ENCODE measurements around the gene ODAD4.
"Not testable (repeated sequence)": the region's sequence is repeated elsewhere in the genome, so short reads cannot be mapped to it uniquely, and the experiment has no call there.

The ODAD4 gene

DNA sequence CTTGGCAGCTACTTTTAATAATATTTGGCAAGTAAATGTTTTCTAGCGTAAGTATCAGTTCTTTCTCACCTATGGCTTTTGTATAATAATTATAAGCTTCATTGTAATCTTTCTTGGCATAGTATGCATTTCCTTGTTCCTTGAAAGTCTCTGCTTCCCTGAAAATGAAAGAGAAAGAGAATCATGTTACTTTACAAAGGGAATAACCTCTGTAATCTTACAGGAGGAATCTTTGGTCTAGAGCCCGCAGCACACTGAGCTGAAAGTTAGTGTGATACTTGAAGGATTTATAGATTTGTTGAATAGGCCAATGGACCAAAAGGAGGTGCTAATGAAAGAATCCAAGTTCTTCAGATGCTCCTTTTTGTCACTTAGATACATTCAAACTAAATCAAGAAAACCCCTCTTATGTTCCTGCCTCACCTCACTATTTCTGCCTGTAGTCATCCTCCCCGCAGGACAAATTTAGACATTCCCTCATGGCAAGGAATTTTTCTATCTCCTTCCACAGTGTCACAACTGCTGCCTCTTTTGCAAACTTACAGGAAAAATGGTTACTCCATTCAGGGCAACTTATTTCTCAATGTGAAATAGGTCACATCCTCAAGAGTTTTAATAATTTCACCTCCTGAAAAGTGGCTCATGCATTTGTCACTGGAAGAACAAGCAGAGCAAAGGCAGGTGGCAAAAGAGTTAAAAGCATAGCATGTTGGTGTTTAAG, 70.2 kb downstream of the ODAD4 start:
- H3K27me3 ChIP-seq (ENCODE audit: low read depth): no peaks in the 10 kb centered on the region
- in situ Hi-C loops (cut with MboI; ENCODE audit: low sequenced_read_pairs): no loop called here
- H3K4me1 ChIP-seq: peaks cover 9% of the 10 kb centered on the region; the same call in 1 of the 2 replicates
- no peaks in the 10 kb centered on the region for H3K9me3 ChIP-seq
- no peak for DNase-seq (ENCODE audit: low spot score in 2 of 2)
- peaks cover 74% of the 10 kb centered on the region for H3K36me3 ChIP-seq (replicated peaks)
- H3K4me3 ChIP-seq: no peak overlapping the region

DNA sequence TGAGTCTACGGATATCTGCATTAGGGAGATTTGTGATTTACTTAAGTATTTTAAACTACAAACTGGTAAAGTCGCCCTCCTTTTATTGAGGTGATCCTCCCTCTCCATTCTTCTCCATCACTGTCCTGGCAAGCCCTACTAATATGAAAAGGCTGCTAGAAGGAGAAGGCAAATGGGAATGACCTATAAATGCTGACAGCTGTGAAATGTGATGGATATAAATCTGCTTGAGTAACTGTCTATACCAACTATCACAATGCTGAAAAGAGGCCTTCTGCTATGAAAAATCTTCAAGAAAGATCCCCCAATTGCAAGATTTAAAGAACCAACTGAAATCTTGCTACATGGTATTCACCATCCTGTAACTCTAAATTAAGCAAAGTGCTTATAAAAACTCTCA, 71.3 kb downstream of the ODAD4 start:
- no peaks in the 10 kb centered on the region for H3K27me3 ChIP-seq (ENCODE audit: low read depth)
- peaks cover 9% of the 10 kb centered on the region; the same call in 1 of the 2 replicates for H3K4me1 ChIP-seq
- peaks cover 62% of the 10 kb centered on the region for H3K36me3 ChIP-seq (replicated peaks)
- no peak for DNase-seq (ENCODE audit: low spot score in 2 of 2)
- no peak overlapping the region for H3K4me3 ChIP-seq
- in situ Hi-C loops (cut with MboI; ENCODE audit: low sequenced_read_pairs): no loop called here
- H3K9me3 ChIP-seq: no peaks in the 10 kb centered on the region

DNA sequence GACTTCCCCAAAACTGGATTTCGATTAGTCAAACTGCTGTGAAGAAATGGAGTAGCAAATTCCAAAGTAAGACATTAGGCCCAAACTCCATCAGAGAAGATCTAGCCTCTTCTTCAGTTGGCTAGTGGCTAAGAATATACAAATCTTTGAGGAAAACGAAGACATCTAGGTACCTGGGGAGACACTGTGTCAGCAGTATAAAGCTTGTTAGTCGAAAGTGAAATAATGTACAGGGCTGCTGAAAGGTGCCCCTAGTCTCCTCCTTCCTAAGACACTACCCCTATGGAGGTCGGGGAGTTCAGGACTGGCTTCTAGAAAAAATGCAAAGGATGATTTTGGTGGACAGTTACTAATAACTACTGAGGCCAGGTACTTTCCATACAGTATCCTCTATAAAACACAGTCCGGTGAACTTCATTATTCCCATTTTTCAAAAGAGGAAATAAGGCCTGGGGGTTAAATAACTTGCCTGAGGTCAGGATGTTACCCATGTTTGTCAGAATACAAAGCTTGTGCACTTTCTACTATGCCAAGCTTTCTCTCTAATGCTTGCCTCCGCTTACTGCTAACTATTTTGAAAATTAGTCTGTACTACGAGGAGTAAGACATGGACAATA, 71.9 kb downstream of the ODAD4 start:
- Histone ChIP-seq H3K4me3 (no peak overlapping the region), H3K27me3 (ENCODE audit: low read depth) (no peaks in the 10 kb centered on the region), H3K4me1 (peaks cover 9% of the 10 kb centered on the region; the same call in 1 of the 2 replicates), H3K9me3 (no peaks in the 10 kb centered on the region), H3K36me3 (replicated peaks) (peaks cover 57% of the 10 kb centered on the region)
- DNase-seq (ENCODE audit: low spot score in 2 of 2): no peak
- in situ Hi-C loops (cut with MboI; ENCODE audit: low sequenced_read_pairs): no loop called here

DNA sequence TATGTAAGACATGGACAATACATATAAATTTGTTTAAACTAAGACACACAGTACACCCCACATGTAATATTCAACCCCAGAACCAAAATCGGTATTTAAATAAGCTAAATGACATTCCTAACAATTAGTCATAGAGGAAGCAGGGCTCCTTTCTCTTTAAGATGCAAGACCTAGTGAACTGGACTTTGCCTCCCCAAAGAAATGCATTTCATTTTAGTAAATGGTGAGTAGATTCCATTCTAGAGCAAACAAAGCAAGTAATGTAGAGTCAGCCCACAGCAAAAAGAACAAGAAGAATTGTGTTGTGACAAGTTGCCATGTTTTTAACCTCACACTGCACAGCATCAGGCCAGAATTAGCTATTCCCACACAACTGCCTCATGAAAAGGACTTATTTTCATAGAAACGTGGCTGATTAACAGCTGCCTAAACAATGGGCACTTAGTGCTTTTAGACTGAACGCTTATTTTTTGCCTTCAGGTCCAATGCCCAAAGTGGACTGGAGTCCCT, 72.4 kb downstream of the ODAD4 start:
- in situ Hi-C loops (cut with MboI; ENCODE audit: low sequenced_read_pairs): no loop called here
- H3K9me3 ChIP-seq: no peaks in the 10 kb centered on the region
- H3K36me3 ChIP-seq (replicated peaks): peaks cover 51% of the 10 kb centered on the region
- no peak overlapping the region for H3K4me3 ChIP-seq
- peaks cover 9% of the 10 kb centered on the region; the same call in 1 of the 2 replicates for H3K4me1 ChIP-seq
- H3K27me3 ChIP-seq (ENCODE audit: low read depth): no peaks in the 10 kb centered on the region
- DNase-seq (ENCODE audit: low spot score in 2 of 2): no peak

DNA sequence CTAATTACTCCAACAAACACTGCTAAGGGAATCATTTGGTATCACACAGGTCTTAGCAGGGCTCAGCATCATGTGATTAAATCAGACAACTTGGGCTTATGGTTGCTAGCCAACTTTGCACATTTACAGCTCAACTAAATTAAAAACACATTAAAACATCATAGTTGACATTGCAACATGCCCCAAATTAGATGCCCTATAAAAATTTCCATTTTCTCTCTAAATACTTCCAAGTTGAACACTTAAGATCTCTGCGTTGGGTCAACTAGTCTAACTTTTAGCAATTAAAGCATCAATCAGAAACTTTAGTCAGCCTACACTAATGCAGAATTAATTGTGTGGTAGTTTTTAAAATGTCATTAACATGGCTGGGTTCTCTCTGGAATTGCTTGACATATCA, 74.7 kb downstream of the ODAD4 start:
- H3K4me1 ChIP-seq: peaks cover 9% of the 10 kb centered on the region; the same call in 1 of the 2 replicates
- no peak for DNase-seq (ENCODE audit: low spot score in 2 of 2)
- no peak overlapping the region for H3K4me3 ChIP-seq
- no peaks in the 10 kb centered on the region for H3K27me3 ChIP-seq (ENCODE audit: low read depth)
- H3K9me3 ChIP-seq: no peaks in the 10 kb centered on the region
- in situ Hi-C loops (cut with MboI; ENCODE audit: low sequenced_read_pairs): no loop called here
- peaks cover 41% of the 10 kb centered on the region for H3K36me3 ChIP-seq (replicated peaks)

DNA sequence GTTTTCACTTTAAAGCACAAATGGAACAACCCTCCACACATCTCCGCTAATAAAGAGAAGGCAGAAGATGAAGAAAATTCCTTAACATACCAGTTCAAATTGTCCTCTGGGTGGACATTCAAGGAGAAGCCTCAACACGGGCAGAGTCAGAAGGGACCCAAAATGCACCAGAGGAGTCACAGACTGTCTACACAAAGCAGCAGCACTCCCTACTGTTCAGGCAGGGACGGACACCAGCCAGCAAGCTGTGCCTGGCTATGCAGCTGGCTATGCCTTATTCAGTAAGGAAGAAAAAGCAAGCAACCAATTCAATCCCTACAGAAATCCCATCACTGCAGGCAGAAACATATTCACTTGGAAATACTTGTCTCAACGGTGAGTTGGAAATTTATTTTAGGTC, 78.8 kb downstream of the ODAD4 start:
- H3K9me3 ChIP-seq: no peaks in the 10 kb centered on the region
- H3K27me3 ChIP-seq (ENCODE audit: low read depth): no peaks in the 10 kb centered on the region
- H3K36me3 ChIP-seq (replicated peaks): peaks cover 22% of the 10 kb centered on the region; the same call in 1 of the 2 replicates
- no peak overlapping the region for H3K4me3 ChIP-seq
- peaks cover 33% of the 10 kb centered on the region for H3K4me1 ChIP-seq
- in situ Hi-C loops (cut with MboI; ENCODE audit: low sequenced_read_pairs): no loop called here
- no peak for DNase-seq (ENCODE audit: low spot score in 2 of 2)

DNA sequence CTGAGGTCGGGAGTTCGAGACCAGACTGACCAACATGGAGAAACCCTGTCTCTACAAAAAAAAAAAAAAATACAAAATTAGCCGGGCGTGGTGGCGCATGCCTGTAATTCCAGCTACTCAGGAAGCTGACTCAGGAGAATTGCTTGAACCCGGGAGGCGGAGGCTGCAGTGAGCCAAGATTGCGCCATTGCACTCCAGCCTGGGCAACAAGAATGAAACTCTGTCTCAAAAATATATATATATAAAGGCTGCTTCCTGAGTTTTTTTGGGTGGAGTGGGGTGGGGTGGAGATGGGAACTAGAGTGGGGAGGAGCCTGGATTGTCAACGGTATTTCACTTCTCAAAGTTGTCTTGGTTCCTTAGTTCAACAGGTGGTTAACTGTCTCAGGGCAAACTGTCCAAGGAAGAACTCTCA, 79.9 kb downstream of the ODAD4 start:
- peaks cover 33% of the 10 kb centered on the region for H3K4me1 ChIP-seq
- H3K4me3 ChIP-seq; H3K9me3 ChIP-seq; DNase-seq (ENCODE audit: low spot score in 2 of 2); in situ Hi-C loops (cut with MboI; ENCODE audit: low sequenced_read_pairs); H3K27me3 ChIP-seq (ENCODE audit: low read depth): not testable (repeated sequence)
- peaks cover 22% of the 10 kb centered on the region; the same call in 1 of the 2 replicates for H3K36me3 ChIP-seq (replicated peaks)

DNA sequence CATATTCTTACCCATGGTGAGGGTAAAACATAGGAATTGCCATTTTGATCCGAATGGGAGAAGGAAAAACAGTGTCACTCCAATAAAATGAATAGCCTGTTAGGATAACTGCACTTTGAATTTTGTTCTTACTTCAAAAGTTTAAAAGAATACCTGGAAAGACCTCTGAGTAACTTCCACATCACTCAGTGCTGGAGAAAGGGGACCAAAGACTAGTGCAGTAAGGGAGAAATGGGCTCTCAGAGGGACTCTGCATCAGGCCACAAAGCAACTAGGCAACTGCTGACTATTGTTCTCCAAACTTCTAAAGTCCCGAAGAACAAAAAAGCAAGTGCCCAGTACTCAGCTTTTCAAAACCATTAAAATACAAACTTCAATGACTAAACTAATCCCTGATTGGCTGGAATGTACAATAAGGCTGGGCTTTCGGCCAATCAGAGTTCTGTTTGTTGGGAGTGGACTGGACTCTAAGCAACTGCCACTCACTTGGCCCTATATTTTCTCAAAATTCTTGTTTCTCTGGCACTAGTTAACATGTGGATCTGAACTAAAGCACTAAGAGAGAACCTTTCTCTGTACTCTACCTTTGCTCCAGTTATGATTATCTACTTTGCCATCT, 80.6 kb downstream of the ODAD4 start:
- Histone ChIP-seq H3K27me3 (ENCODE audit: low read depth) (no peaks in the 10 kb centered on the region), H3K4me1 (peaks cover 35% of the 10 kb centered on the region), H3K36me3 (replicated peaks) (peaks cover 22% of the 10 kb centered on the region; the same call in 1 of the 2 replicates), H3K4me3 (no peak overlapping the region), H3K9me3 (no peaks in the 10 kb centered on the region)
- in situ Hi-C loops (cut with MboI; ENCODE audit: low sequenced_read_pairs): no loop called here
- peak; percentile 37 to 65 for DNase-seq (ENCODE audit: low spot score in 2 of 2)

DNA sequence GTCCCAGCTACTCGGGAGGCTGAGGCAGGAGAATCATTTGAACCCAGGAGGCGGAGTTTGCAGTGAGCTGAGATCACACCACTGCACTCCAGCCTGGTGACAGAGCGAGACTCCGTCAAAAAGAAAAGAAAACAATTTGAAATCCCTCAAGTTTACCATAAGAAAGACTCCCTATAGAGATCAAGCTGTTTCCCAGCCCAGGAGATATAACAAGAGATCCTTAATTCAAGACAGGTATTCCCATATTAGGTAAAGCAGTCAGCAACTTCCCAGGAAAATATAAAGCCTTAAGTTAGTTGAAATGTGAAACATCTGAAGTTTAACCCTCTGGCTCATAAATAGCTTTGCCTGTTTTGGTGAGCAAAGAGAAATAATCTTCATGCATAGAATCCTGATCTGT, 81.9 kb downstream of the ODAD4 start:
- DNase-seq (ENCODE audit: low spot score in 2 of 2): peak in 1 of 2 experiments; percentile 57
- H3K4me1 ChIP-seq: peaks cover 36% of the 10 kb centered on the region
- in situ Hi-C loops (cut with MboI; ENCODE audit: low sequenced_read_pairs); H3K9me3 ChIP-seq; H3K27me3 ChIP-seq (ENCODE audit: low read depth); H3K4me3 ChIP-seq: not testable (repeated sequence)
- peaks cover 22% of the 10 kb centered on the region; the same call in 1 of the 2 replicates for H3K36me3 ChIP-seq (replicated peaks)

DNA sequence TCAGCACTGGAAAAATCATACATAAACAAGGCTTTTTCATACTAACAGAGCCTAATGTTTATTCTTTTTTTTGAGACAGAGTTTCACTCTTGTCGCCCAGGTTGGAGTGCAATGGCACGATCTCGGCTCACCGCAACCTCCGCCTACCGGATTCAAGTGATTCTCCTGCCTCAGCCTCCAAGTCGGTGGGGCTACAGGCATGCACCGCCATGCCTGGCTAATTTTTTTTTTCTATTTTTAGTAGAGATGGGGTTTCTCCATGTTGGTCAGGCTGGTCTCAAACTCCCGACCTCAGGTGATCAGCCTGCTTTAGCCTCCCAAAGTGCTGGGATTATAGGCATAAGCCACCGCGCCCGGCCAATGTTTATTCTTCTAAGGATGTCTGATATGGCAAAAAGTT, 83.3 kb downstream of the ODAD4 start:
- H3K4me3 ChIP-seq; DNase-seq (ENCODE audit: low spot score in 2 of 2); H3K27me3 ChIP-seq (ENCODE audit: low read depth); in situ Hi-C loops (cut with MboI; ENCODE audit: low sequenced_read_pairs); H3K9me3 ChIP-seq: not testable (repeated sequence)
- Histone ChIP-seq H3K36me3 (replicated peaks) (peaks cover 21% of the 10 kb centered on the region; the same call in 1 of the 2 replicates), H3K4me1 (peaks cover 39% of the 10 kb centered on the region)

Measured in HAP-1 (cell line).